GM19023 (cell line): ENCODE data around the gene SPATA31D4.
"Not testable (repeated sequence)": the region's sequence is repeated elsewhere in the genome, so short reads cannot be mapped to it uniquely, and the experiment has no call there.

ENCODE experiments used
- ATAC-seq: cut with Tn5 transposase; IDR thresholded peaks from one replicate; pipeline ENCODE4 v1.9.1; 2021; ENCODE audit warnings: mild to moderate bottlenecking, moderate library complexity; ENCODE audit not compliant: unreplicated experiment

SPATA31D4 gene

DNA sequence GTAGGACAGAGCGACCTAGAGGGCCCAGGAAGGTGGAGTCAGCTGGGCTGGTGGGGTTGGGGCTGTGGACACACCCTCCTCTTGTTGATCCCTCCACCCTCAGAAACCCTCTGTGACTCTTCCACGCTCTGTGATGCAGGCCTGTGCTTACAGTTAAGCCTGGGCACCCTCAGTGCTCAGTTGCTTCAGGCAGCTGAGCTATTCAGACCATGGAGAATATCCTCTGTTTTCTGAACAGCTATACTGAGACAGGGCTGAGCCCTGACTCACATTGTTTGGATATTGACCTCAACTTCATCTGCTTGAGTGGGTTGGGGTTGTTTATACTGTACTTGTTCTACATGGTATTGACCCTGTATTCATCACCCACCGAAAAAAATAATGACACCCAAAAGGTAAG lies at the start of gene SPATA31D4:
Gene SPATA31D4, plus strand, starts transcription at position 124 of the 400 bp plus-strand sequence. Its CDS starts 86 bp downstream, at position 210.
- ATAC-seq, result not testable (repeated sequence)

DNA sequence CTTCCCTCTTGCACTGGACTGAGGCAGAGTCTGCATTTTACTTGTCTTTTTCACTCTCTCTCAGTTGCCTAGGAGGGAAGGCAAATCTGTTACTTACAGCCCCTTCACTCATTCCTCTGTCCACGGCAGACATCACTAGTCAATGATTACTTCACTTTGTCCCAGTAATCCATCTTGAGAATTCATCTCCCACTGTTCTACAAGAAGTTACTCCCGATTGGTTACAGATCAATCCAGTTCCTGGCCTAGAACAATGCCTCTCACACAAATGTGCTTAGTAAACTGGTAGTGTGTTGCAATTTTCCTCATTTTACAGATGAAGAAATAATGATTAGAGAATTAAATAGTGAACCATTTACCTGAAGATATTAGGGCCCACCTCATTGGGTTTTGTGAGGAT lies 49.7 kb upstream of the SPATA31D4 start:
- no peak for ATAC-seq

DNA sequence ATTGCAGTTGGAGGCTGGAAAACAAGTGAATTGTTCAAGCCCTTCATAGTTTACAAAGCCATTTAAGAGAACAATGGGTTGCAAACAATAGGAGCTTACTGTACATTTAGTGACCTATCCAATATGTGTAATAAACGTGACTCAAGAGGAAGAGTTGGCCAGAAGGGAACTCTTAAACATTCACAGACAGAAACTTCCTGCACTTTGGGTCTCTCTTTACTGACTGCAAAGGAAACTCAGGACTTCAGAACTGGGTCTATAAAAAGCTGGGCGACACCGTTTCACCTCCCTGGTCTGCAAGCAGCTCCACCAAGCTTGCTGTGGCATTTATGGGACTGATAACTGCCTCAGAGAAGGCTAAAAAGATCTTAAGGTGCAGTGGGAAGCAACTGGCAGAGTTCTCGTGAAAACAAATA lies 48.7 kb upstream of the SPATA31D4 start:
- ATAC-seq, result no peak

DNA sequence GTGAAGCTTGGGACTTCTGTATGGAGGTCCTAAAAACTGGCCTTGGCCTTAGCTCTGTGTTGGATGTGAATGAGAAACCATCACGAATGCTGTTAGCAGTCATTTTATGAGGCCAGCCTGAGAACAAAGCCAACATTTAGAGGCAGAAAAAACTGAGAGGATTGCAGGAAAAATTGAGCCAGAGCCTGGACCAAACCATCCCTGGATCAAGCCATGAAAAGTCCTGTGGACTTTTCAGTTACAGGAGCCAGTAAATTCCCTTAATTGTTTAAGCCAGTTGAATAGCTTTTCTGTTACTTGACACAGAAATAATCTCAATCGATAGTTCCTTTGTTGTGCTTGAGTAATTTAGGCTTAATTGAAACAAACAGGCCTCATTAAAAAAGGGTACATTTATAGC lies 42.6 kb upstream of the SPATA31D4 start:
- ATAC-seq, result no peak

DNA sequence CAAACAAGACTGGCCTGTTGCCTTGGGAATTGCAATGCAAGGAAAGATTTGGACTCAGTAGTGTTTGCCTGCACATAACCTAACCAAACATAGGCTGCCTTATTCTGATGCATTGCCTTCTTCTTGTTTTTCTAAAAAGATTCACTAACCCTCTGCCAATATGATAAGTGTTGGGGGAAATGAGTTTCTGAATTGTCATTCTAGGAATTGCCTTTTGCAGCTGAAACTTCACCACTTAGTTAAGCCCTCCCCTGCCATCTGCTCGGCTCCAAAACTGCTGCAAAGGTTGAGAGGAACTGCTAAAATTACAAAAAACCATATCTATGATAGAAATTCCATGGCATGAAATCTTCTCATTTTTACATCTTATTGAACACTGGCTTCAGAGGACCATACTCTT lies 41.6 kb upstream of the SPATA31D4 start:
- no peak for ATAC-seq

DNA sequence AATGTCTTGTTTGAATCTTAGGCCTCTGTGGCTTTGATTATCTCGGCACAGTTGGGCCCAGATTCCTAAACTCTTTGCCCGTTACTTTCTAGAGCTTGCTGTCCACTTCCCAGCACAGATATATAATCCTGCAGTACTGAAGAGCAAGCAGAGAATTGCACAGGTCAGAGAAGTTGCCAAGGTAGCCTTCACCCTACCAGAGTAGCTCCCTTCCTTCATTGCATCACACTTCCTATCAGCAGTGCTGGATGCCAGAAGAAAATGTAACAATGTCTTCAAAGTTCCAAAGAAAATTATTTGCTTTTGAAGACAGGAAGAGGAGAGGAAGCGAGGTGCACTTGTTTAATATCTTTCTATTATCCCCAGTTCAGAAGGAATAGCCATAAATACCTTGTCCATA lies 38.1 kb upstream of the SPATA31D4 start:
- ATAC-seq, result no peak

DNA sequence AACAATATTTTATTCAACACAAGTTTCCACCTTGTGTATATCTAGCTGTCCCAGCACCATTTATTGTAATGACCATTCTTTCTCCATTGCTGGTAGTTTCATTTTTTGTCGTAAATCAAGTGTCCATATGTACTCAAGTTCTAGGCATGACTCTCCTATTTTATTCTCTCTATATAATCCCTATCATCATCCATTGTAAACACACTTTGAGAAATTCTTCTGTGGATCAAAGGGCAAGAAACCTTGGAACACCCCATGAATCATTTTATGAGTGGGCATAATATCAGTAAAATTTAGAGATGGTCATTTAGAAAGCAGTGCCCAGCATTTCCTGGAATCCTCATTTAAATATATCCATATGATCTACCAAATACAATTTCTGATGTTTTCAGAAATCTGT lies 35.8 kb upstream of the SPATA31D4 start:
- no peak for ATAC-seq

DNA sequence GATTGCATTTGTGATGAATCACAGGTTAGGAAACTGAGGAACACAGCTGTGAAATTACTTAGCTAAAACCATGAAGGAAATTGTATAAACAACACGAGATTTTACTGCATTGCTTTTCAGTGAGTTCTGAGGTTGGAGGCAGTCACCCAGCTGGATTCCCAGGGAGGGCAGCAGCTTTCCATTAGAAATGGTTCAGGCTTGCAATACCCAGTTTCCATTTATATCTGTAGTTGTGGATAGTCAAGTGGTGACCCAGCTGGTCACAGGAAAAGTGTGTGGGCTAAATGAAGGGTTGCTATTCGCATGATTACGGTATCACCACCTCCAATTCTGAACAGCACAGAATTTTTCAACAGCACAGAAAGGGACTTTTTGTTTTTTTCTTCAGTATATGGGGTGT lies 34.3 kb upstream of the SPATA31D4 start:
- ATAC-seq, result no peak

DNA sequence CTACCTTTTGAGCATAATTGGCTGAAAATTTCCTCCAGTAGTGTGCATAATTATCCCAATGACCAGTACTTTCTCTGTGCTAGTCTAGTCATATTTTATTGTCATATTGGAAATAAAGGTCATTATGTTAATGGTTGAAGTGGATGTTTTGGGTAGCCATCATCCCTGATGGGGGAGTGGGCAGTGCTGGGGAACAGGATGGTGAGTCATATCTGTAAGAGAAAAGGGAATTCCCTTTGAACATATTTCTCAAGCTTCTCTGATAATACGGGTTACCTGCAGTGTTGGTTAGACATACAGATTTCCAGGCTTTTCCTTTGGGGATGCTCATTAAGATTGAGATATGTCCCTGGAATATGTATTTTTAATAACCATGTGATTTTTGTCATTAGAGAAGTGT lies 33.3 kb upstream of the SPATA31D4 start:
- ATAC-seq, result no peak

DNA sequence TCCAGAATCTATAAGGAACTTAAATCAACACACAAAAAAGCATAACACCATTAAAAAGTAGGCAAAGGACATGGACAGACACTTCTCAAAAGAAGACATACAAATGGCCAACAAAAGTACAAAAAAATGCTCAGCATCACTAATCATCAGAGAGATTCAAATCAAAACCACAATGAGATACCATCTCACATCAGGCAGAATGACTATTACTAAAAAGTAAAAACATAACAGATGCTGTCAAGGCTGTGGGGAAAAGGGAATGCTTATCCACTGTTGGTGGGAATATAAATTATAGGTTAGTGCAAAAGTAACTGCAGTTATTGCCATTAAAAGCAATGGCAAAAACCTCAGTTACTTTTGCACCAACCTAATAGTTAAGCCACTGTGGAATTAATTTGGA lies 32.2 kb upstream of the SPATA31D4 start:
- ATAC-seq, result no peak

DNA sequence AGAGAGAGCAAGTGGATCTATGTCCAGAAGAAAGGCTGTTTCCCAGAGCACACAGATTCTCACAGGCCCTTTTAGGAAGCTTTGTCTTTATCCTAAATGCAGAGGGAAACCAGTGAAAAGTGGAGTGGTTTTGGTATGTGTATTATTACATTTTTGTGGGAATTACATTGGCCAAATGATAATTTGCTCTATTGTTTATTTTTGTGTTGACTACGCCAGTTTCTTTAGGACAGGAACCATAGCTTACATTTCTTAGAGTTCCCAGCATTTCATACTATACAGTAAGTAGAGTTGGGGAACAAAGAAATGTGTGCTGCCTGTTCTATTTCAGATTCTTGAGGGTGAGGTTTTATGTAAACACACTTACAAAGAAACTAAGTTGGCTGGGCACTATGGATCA lies 29.4 kb upstream of the SPATA31D4 start:
- ATAC-seq, result no peak

DNA sequence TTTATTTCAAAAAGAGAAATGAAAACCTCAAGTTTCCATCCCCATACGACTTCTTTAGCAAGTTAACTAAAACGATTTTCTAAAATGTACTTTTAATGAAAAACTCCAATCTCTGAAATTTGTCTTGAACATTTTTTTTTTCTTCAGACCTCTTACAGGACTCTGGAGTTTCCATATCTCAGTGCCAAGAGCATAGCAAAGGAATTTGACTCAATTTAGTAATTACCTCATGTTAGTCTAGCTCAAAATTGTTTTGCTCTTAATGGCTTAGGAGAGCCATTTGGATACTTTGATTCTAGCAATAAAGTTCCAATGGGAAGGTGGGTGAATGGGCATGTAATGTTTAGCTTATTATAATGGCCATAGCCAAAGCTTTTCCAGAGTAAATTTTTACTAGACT lies 26.0 kb upstream of the SPATA31D4 start:
- no peak for ATAC-seq

DNA sequence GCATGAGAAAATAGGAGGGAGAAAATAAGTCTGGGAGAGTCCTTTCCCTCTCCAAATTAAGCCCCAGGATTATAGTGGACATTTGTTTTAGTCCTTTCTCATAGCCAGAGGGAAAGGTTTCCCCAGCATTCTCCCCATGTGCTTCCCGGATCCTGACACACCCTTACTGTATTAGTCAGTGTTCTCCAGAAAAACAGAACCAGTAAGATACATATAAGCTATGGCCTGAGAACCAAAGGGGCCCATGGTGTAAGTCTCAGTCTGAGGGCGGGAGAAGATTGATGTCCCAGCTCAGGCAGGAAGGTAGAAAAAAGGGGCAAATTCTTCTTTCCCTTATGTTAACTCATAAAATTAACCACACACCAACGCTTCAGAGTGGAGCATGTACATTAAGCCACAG lies 25.6 kb upstream of the SPATA31D4 start:
- no peak for ATAC-seq

DNA sequence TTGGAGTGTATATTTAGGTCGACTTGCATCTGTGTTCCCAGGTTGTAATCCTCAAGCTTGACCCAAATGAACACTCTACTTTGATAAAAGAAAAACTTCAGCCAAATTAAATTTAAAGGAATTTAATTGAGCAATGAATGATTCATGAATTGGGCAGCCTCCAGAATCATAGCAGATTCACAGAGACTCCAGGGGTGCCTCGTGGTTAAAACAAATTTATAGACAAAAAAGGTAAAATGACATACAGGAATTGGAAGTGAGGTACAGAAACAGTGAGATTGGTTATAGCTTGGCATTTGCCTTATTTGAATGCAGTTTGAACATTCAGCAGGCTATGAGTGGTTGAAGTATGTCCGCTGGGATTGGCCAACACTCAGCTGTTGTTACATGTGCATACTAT lies 21.6 kb upstream of the SPATA31D4 start:
- no peak for ATAC-seq

DNA sequence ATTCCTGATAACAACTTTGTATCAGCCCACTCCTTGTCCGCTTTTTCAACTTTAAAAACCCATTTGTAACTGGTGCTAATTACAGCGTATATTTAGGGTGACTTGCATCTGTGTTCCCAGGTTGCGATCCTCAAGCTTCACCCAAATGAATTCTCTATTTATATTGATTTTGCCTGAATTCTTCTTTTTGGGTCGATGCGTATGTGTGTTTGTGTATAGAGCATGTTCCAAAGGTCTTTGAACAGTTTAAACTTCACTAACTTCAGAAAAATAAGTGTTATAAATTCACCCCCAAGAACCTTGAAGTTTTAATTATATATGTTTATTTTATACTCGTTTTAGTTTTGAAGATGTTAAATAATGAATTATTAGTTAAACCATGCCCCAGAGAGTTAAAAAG lies 16.1 kb upstream of the SPATA31D4 start:
- no peak for ATAC-seq

DNA sequence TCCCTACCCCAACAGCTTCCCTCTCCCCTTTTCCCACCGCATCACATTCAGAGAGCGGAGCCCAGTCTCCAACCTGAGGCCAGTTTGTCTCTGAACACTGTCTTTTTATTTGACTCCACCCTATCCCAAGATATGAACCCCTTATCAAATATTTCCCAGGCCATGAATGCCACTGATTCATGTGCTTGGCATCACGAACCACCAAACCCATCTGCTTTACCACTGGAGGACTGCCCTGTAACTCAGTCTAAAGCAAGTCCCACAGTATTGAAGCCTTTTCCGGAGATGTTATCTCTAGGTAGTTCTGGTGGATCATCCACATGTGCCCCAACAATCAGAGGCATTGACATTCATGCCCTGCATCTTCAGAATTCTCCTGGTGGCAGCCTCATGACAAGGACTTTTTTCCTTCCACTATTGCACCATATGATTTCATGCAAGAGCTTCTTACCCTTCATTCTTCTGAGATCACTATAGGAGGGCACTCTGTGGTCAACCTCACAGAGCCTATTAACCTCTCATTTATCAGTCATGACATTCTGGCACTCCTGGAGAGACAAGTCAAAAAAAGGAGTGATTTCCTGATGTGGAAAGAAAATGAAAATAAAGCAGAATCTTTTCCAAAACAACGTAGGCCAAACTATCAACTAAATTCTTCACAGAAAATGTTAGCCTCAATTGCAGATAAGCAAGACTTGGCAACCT lies 12.3 kb upstream of the SPATA31D4 start:
- no peak for ATAC-seq

DNA sequence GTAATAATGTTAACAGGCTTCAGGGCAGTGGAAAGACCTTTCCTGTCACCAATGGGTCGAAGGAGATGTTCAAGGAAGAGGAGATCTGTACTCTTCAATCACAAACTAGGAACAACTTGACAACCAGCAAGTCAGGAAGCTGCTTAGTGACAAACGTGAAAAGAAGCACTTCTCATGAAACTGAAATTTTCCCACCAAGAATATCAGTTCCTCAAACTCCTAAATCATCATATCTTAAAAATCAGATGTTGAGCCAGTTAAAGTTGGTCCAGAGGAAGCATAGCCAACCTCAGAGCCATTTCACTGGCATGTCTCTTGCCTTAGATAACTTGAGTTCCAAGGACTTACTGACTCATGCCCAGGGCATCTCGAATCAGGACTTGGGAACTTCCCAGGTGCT lies 9.7 kb upstream of the SPATA31D4 start:
- not testable (repeated sequence) for ATAC-seq

DNA sequence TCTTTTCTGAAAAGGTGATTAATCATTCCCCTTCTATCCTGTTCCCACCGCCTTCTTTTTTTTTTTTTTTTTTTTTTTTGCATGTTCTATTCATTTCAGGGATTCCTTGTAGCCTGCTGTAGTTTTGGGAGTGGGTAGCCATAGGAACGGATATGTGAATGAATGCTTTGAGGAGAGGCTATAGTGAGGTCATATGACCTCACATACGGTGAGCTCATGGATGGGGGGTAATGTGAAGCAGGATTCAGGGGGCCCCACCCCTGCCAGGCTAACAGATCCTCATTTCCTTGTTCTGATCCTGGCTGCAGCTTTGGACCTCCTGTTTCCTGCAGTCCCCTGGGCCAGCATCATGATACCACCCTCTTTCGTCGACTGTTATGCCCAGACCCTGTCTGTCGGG lies 1.9 kb downstream of the SPATA31D4 start:
- ATAC-seq, result not testable (repeated sequence)

DNA sequence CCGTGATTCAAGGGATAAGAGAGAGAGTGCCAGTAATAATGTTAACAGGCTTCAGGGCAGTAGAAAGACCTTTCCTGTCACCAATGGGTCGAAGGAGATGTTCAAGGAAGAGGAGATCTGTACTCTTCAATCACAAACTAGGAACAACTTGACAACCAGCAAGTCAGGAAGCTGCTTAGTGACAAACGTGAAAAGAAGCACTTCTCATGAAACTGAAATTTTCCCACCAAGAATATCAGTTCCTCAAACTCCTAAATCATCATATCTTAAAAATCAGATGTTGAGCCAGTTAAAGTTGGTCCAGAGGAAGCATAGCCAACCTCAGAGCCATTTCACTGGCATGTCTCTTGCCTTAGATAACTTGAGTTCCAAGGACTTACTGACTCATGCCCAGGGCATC lies 5.3 kb downstream of the SPATA31D4 start:
- ATAC-seq, result not testable (repeated sequence)

DNA sequence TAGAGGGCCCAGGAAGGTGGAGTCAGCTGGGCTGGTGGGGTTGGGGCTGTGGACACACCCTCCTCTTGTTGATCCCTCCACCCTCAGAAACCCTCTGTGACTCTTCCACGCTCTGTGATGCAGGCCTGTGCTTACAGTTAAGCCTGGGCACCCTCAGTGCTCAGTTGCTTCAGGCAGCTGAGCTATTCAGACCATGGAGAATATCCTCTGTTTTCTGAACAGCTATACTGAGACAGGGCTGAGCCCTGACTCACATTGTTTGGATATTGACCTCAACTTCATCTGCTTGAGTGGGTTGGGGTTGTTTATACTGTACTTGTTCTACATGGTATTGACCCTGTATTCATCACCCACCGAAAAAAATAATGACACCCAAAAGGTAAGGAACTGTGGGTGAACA lies 15.2 kb downstream of the SPATA31D4 start, which contains the start of gene SPATA31D3:
Gene SPATA31D3, plus strand, starts transcription at position 108 of the 400 bp plus-strand sequence. Its CDS starts 86 bp downstream, at position 194.
- not testable (repeated sequence) for ATAC-seq

DNA sequence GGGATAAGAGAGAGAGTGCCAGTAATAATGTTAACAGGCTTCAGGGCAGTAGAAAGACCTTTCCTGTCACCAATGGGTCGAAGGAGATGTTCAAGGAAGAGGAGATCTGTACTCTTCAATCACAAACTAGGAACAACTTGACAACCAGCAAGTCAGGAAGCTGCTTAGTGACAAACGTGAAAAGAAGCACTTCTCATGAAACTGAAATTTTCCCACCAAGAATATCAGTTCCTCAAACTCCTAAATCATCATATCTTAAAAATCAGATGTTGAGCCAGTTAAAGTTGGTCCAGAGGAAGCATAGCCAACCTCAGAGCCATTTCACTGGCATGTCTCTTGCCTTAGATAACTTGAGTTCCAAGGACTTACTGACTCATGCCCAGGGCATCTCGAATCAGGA lies 20.4 kb downstream of the SPATA31D4 start:
- ATAC-seq, result not testable (repeated sequence)

DNA sequence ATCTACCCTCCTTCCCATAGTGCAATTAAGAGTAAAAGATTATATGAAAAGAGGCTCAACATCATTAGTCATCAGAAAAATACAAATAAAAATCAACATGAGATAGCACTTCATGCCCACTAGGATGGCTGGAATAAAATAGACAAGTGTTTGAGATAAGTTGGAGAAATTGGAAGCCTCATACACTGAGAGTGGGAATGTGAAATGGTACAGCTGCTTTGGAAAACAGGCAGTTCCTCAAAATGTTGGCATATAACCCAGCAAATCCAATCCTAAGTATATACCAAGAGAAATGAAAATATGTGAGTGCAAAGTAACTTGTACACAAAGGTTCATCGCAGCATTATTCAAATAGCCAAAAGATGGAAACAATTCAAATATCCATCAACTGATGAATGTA lies 24.9 kb downstream of the SPATA31D4 start:
- ATAC-seq, result no peak

DNA sequence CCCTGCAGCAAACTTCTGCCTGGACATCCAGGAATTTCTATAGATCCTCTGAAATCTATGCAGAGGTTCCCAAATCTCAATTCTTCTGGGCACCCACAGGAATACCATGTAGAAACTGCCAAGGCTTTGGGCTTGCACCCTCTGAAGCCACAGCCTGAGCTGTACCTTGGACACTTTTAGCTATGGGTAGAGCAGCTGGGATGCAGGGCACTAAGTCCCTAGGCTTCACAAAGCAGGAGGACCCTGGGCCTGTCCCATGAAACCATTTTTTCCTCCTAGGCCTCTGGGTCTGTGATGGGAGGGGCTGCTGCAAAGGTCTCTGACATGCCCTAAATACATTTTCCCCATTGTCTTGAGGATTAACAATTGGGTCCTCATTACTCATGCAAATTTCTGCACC lies 27.4 kb downstream of the SPATA31D4 start:
- ATAC-seq, result no peak
